ENCODE measurements around the gene DIAPH3.

DNA sequence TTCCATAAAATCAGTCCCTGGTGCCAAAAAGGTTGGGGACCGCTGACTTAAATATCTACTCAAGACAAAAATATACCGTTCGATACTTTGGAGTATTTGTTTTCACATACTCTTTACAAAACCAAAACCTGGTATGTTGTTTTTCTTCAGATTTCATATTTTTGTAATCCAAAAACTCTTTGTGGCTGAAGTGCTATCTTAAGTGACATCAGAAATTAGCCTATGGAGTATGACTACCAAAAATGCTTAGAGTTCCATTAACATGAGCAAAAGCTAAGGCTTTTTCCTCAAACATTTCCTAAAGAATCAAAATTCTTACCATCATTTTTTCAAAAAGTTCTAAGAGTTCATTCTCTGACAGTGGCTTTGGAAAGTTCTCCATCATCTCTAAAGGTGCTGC is 52.0 kb downstream of the DIAPH3 start:
- TF ChIP-seq CHD2 (IDR thresholded peaks at IDR 0.05; ENCODE audit: low read length, partially characterized antibody) (no peak), TCF12 (IDR thresholded peaks at IDR 0.05) (no peak), EZH2phosphoT487 (IDR thresholded peaks at IDR 0.05; ENCODE audit: borderline replicate concordance, low read depth) (no peak), SMC3 (IDR thresholded peaks at IDR 0.05; ENCODE audit: low read depth, low read length) (no peak), ELF1 (IDR thresholded peaks at IDR 0.05) (no peak), YY1 (IDR thresholded peaks at IDR 0.05; ENCODE audit: low read depth) (no peak)
- TF ChIP-seq, protein P1, sequence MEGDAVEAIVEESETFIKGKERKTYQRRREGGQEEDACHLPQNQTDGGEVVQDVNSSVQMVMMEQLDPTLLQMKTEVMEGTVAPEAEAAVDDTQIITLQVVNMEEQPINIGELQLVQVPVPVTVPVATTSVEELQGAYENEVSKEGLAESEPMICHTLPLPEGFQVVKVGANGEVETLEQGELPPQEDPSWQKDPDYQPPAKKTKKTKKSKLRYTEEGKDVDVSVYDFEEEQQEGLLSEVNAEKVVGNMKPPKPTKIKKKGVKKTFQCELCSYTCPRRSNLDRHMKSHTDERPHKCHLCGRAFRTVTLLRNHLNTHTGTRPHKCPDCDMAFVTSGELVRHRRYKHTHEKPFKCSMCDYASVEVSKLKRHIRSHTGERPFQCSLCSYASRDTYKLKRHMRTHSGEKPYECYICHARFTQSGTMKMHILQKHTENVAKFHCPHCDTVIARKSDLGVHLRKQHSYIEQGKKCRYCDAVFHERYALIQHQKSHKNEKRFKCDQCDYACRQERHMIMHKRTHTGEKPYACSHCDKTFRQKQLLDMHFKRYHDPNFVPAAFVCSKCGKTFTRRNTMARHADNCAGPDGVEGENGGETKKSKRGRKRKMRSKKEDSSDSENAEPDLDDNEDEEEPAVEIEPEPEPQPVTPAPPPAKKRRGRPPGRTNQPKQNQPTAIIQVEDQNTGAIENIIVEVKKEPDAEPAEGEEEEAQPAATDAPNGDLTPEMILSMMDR (IDR thresholded peaks at IDR 0.05): no peak

Data from SK-N-SH (cell line).